NCI-H2171 (cell line): ENCODE data around the gene TEX261.

Experiments used
- DNase-seq: peaks from one replicate; lab custom pipeline; 2025; lab: John Stamatoyannopoulos, UW

Gene TEX261

DNA sequence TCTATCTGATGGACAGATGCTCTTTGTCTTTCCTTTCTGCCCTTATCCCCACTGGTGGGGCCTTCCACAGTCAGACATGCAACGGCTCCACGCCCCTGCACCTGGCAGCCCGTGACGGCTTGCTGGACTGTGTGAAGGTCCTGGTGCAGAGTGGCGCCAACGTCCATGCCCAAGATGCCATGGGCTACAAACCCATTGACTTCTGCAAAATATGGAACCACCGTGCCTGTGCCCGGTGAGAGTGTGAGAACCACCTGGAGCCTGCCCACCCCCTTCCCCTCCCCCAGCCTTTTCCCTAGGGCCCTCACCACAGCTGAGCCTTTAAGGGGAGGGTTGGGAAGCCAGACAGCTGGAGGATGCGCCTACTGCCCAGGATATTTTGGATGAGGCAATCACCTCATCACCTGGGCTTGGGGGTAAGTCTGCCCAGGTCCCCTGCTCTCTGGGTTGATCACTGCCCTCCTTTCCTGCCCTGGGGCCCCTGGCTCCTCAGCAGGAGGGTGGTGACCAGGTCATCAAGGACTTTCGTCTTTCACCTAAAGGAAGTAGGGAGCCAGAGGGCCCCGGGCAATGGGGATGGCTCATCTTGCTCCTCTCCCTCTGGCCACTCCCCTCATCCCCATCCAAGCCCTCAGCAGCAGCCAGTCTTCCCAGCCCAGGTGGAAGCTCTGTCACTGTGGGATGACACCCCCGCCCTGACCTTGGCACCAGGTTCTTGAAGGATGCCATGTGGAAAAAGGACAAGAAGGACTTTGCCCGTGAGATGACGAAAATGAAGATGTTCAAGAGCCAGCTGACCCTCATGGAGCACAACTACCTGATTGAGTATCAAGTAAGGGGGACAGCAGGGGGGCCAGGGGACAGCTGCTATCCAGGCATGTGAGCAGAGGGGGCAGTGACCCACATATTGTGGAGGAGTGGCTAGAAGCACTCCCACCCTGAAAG lies 12.5 kb downstream of the TEX261 start:
- no peak for DNase-seq

DNA sequence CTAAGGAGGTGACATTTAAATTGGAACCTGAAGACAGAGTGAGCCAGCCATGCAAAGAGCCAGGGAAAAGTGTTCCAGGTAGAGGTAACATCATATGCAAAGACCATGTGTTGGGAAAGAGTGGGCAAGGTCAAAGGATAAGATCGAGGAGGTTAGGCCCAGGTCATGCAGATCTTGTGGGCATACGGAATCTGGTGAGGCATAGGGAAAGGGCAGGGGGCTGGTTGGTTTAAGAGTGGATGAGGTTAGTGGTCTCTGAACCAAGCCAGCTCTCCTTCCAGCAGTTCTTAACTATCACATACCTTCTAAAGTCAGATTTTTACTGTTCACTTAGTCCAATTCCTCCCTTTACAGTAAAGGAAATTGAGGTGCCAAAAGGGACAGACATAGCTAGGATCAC lies 13.3 kb downstream of the TEX261 start:
- DNase-seq: no peak

DNA sequence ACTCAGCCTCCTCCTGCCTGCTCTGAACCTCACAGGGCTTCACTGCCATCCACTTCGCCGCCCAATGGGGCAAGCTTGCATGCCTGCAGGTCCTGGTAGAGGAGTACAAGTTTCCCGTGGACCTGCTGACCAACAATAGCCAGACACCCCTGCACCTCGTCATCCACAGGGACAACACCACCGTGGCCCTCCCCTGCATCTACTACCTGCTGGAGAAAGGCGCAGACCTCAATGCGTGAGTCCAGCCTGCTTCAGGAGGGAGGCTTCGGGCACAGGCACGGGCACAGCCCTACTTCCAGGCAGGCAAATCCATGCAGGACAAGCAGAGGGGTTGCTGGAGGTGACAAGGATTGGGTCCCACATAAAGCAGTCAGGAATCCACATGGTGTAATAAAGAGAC lies 15.0 kb downstream of the TEX261 start:
- no peak for DNase-seq

- DNase-seq: no peak
Observed at GRCh38 chr2:70979180-70979488, 15.5 kb downstream of the TEX261 start.

DNA sequence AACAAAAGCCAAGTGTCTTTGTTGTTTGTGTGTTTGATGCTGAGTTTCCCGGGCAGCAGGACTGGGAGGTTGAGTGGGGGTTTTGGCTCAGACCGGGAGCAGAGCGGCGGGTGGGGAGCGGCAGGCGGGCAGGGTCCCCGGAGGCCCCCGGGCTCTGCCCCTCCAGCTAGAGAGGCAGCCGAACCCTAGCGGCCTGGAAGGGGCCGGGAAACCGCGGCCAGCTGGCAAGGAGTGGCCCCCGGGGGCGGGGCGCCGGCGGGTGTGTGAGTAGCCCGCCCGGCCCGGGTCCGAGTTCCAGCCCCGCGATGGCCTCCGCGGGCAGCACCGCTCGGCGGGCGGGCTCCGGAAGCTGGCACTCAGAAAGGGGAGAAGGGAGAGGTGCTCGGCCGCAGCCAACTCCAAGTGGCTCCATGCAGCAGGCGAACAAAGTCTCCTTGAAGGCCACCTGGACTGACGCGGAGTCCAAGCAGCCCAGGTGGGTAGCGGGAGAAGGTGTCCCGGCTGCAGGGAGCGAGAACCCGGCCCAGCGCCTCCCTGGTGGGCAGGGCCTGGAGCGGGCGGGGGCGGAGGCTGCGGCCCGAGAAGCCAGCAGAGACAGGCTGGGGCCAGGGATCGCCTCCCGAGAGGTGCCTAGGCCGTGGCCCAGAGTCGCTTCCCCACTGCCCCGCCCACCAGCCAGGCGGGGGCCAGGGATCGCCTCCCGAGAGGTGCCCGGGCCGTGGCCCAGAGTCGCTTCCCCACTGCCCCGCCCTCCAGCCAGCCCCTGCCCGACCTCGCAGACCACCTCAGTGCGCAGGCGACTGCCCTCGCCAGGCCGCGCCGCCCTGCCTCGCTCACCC lies 16.1 kb downstream of the TEX261 start, which contains the start of gene ANKRD53:
Gene ANKRD53, plus strand, starts transcription at position 290 of the 839 bp plus-strand sequence. Its CDS starts 16 bp downstream, at position 306.
- DNase-seq: no peak

DNA sequence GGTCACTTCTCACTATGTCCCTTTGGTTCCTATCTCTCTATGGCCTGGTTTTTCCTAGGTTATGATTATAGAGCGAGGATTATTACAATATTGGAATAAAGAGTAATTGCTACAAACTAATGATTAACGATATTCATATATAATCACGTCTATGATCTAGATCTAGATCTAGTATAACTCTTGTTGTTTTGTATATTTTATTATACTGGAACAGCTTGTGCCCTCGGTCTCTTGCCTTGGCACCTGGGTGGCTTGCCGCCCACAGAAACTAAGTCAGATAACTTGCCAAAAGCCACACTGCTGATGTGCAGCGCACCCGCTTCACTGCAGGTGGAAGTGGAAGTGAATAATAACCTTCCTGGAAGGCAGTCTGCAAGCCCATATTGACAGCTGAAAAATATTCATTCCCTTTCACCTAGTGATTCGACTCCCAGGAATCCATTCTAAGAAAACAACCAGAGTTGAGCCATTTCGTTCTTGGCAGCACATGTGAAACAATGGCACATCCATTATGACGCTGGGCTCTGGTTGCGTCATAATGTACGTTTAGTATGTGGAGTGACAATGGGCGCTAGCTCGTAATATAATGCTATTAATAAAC lies 17.0 kb downstream of the TEX261 start:
- DNase-seq: peak; percentile 13

DNA sequence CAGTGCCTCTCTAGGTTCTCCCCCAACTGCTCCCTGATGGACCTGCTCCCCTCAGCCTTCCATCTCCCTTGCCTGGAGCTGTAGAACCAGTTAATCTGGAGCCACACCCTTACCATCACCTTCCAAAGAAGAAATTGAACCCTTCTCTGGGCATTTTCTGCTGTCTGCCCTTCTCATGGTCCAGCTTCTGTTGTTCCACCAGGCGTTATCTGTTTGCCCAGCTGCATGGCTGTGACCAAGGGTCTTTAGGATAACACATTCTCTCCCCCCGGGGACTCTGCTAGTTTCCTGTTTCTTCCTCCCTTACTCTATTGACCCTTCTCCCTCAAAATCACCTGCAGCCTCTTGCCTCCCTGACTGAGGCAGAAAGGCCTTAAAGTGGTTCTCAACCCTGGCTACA lies 19.4 kb downstream of the TEX261 start:
- DNase-seq: no peak

DNA sequence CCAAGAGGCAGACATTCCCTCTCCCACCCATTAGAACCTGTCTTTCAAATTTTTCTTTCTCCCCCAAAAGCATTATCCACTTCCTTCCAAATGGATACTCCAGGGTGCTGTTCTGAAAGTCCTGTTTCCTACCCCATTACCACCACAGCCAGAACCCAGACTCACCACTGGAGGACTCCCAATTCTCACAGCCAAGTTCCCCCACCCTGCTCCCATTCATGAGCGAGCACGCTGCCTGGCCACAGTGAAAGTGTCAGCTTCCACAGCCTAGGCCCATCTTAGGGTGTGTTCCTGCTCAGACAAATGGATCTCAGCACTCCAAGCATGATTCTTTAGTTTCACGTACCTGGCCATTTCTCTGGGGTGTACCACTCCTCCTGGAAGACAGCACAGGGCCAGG lies 20.1 kb downstream of the TEX261 start:
- no peak for DNase-seq

DNA sequence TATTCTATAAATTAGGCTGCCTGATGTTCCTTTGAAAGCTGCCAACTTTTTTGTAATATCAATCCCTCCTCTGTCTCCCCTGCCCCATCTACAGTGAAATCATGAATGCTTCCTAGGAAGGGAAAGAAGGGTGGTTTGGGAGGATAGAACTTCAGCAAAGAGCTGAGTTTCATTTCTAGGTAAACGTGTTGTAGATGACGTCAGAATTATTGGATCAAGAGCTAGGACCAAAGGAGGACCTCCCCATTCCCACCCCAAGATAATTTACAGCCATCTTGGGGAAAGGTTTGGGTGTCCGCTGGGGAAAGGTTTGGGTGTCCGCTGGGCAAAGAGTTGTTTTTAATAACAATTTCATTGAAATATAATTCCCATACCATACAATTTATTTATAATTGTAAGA lies 27.5 kb downstream of the TEX261 start:
- DNase-seq: no peak

DNA sequence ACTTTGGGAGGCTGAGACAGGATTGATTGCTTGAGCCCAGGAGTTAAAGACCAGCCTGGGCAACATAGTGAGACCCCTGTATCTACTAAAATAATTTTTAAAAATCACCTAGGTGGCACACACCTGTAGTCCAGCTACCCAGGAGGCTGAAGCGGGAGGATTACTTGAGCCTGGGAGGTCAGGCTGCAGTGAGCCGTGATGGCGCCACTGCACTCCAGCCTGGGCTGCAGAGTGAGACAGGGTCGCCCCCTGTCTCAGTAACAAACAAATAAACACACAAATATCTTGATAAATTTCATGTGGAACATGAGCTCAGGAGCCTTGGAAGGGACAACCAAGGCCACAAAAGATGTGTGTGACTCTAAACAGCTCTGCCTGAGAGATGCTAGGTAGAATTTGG lies 28.0 kb downstream of the TEX261 start:
- no peak for DNase-seq

DNA sequence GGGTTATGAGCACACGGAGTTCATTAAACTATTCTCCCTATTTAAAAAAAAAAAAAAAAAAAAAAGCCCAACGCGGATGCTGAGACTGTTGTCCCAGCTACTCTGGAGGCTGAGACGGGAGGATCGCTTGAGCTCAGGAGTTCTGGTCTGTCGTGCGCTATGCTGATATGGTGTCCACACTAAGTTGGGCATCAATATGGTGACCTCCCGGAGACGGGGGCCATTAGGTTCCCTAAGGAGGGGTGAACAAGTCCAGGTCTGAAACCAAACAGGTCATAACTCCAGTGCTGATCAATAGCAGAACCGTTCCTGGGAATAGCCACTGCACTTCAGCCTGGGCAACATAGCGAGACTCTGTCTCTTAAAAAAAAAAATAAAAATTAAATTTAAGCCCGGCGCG lies 29.2 kb downstream of the TEX261 start:
- no peak for DNase-seq

DNA sequence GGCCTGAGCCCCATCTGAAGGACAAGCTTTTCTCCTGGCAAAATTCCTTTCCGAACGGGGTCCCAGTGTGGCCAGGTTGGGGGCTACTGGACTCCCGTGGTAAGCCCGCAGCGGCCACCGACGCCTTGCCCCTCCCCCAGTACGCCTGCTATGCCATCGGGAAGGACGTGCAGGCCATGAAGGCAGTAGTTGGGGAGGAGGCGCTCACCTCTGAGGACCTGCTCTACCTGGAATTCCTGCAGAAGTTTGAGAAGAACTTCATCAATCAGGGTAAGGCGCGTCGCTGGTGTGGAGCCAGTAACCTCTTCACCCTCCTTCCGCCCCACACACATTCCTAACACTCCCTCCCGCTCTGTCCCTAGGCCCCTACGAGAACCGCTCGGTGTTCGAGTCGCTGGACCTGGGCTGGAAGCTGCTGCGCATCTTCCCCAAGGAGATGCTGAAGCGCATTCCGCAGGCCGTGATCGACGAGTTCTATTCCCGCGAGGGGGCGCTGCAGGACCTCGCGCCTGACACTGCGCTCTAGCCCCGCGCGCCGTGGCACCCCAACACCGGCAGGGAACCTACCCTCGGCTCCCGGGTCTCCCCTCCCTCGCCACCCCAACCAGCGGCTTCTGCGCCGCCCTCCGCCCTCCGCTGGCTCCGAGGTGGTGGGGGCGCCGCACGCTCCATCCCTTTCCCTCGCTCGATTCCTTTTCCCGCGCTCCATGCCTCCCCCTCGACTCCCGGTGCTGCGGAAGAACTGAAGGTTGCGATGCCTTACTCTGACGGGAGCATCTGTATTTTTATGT lies 29.9 kb downstream of the TEX261 start:
- DNase-seq: no peak

DNA sequence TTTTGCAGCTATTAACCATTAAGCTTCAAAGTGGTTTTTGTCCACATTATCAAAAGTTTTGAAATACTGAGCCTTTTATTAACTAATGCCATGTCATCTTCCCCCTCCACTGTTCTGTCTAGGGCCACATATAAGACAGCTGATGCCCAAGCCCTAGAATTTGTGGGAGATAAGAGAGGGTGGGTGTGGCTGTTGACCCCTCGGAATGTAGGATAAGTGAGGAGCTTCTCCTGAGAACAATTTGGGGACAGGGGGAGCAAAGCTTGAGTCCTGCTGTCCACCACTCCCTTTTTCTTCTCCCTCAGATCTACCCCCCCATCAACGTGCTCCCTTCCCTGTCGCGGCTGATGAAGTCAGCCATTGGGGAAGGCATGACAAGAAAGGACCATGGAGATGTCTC lies 30.5 kb downstream of the TEX261 start:
- no peak for DNase-seq

GRCh38 chr2:70962885-70963878 lies 31.5 kb downstream of the TEX261 start:
- DNase-seq: no peak

- no peak for DNase-seq
Observed at GRCh38 chr2:70962211-70962884, 32.3 kb downstream of the TEX261 start.

DNA sequence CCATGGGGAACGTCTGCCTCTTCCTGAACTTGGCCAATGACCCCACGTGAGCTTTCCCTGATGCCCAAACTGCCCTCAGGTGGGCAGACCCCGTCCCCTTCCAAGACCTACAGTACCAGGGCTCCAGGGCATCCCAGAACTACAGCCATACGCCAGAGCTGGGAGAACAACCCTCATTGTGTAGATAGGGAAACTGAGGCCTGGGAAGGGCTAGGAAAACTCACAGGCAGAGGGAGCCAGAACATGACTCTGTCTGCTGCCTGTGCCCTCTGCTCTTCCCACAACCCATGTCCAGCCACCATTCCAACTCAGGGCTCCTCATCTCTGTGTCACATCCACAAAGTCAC lies 33.1 kb downstream of the TEX261 start:
- no peak for DNase-seq

DNA sequence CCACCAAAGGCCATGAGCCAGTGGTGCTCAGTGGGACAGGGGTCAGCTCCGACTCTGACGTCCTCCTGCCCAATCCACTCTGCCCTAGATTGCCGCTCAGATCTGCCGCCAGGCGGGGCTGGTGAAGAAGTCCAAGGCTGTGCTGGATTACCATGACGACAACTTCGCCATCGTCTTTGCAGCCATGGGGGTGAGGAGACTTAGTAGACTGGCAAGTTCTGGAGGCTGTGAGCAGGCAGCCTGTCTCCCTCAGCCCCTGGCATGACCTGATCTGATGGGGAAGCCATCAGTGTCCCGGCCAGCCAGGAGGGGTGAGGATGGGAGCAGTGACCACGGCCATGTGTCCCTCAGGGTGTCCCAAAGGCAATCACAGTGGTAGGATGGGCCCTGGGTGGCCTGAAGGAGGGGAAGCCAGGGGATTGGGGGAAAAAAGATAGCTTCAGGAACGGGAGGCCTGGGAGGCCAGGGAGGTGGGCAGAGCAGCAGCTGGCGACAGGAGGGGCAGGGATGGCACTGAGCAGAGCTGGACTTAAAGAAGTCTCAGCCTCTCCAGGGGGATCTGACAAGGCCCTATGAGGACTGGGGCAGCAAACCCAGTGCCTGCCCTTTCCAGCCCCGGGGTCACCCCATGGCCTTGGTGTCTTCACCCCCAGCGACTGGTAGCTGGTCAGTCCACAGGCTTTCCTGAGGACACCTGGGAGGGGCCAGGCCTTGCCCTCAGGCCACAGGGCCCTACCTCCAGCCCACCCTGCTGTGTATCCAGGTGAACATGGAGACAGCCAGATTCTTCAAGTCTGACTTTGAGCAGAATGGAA lies 33.6 kb downstream of the TEX261 start:
- DNase-seq: no peak

DNA sequence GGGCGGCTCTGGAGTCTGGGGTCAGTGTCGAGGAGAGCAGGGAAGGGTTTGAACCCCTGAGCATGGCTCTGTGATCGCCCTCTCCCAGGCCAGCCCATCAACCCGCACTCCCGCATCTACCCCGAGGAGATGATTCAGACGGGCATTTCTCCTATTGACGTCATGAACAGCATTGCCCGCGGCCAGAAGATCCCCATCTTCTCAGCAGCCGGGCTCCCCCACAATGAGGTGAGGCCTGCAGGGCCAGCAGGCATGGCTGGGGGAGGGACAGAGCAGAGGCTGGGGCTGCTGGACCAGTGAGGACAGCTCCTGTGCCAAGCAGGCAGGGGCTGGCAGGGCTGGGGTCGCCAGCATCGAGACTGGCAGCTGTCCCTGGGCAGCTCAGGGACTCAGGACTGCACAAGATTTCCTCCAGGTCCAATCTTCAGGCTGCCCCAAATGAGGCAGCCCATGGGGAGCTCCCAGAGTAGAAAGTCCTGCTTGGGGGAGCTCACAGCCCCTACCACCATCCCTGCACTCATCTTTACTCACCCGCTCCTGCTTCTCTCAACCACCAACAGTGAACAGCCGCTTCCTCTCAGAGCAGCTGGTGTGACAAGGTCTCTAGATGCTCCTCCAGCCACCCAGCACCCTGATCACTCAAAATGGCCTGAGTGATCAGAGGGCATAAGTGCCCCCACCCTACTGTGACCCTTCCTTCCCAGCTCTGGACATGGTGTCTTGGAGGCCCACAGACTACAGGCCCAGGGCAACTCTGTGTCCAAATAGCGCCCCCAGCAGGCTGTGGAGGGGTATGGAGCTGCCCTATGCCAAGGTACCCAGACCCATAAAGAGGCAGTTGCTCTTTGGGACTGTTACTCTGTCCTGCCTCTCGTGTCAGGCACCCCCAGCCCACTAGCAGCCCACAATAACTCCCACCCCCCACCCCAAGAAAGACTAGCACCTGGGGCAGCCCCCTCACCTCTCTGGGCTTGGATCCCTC lies 34.5 kb downstream of the TEX261 start:
- DNase-seq: no peak
